Karpas-422 (cell line): Measurements from ENCODE around the gene GABRA5. TPM values are rescaled to one million over a fixed set of nuclear protein-coding genes. Genes with fewer than 3 reads are reported as not detected.

Experiments
- total RNA-seq: library from RNA; depleted of rRNA; stranded (reverse); fragments of >200 nt; shearing (Covaris generic); gene quantifications from 2 replicates; pipeline ENCODE4 v1.2.3, GENCODE V29; 2014; ENCODE audit warnings: low replicate concordance; rRNA removed

GABRA5 gene
- total RNA-seq, 1 experiment from 2014 or later, result not detected

Other genes starting within 250 kb of the GABRA5 start
- not detected in 2 replicates for gene GABRB3, start 94.0 kb upstream of the GABRA5 start, total RNA-seq
- gene GABRG3, start 104.1 kb downstream of the GABRA5 start, total RNA-seq, result not detected in 2 replicates